Activated T-cell treated with anti-CD3 and anti-CD28 coated beads, Interleukin-2, amount 50 U/mL, for 72 hours (primary cell): ENCODE results near the gene ZSWIM5. TPM values are rescaled to one million over a fixed set of nuclear protein-coding genes. Genes with fewer than 3 reads are reported as not detected.
"Not testable (repeated sequence)": the region's sequence is repeated elsewhere in the genome, so short reads cannot be mapped to it uniquely, and the experiment has no call there.

Experiments
- ATAC-seq, 2 donors: fragments of 150-1000 bp; cut with Tn5 transposase; replicated peaks in 1 of 2; 2 replicates each; pipeline ENCODE4 v1.10.0; 2021; ENCODE audit warnings: moderate library complexity in 2 of 2, mild to moderate bottlenecking in 1 of 2
- DNase-seq, 2 donors: peaks; one replicate each; pipeline ENCODE4 v3.0.0; 2021 to 2022; ENCODE audit warnings: mixed read lengths in 1 of 2
- H3K27ac Mint-ChIP-seq: one replicate; pipeline ENCODE4 v1.8.0; 2022; ENCODE audit warnings: mild to moderate bottlenecking, moderate library complexity, mixed read lengths
- H3K27me3 Mint-ChIP-seq: one replicate; pipeline ENCODE4 v1.8.0; 2022; ENCODE audit warnings: low read depth, mixed read lengths
- H3K36me3 Mint-ChIP-seq, 2 donors: one replicate each; pipeline ENCODE4 v1.8.0; 2022; ENCODE audit warnings: mixed read lengths in 2 of 2, mild to moderate bottlenecking in 1 of 2; ENCODE audit not compliant: insufficient read depth in 2 of 2
- H3K4me1 Mint-ChIP-seq: one replicate; pipeline ENCODE4 v1.8.0; 2022; ENCODE audit warnings: low read depth, mixed read lengths
- H3K4me3 Mint-ChIP-seq, 2 donors: one replicate each; pipeline ENCODE4 v1.8.0; 2022; ENCODE audit warnings: mild to moderate bottlenecking in 2 of 2, mixed read lengths in 2 of 2, moderate library complexity in 2 of 2
- H3K9me3 Mint-ChIP-seq, 2 donors: one replicate each; pipeline ENCODE4 v1.8.0; 2022; ENCODE audit warnings: mixed read lengths in 2 of 2
- total RNA-seq, 2 donors: library from RNA; stranded (reverse); gene quantifications; one replicate each; pipeline ENCODE4 v1.2.3, GENCODE V29; 2022

ZSWIM5 gene
- total RNA-seq, result 1 to 10 TPM; 1.1 to 2.1 TPM

GRCh38 chr1:45205910-45206721 is at the start of gene ZSWIM5:
Gene ZSWIM5, minus strand, starts transcription at chr1:45206605. Its CDS starts 255 bp downstream, at chr1:45206350.
- Mint-ChIP-seq H3K4me1 (peaks cover 27% of the 10 kb centered on the region), H3K9me3 (no peaks in the 10 kb centered on the region), H3K36me3 (peaks cover 2 to 3% of the 10 kb centered on the region in 2 donors), H3K27me3 (peaks cover 34% of the 10 kb centered on the region), H3K27ac (peak within 1 kb of the TSS; percentile 61), H3K4me3 (peak within 1 kb of the TSS; percentile 91)
- DNase-seq (peak; percentile 70 to 74), ATAC-seq (peak; percentile 85 to 86)

- DNase-seq (no peak), ATAC-seq (no peak)
- no peak overlapping the region for H3K4me3 Mint-ChIP-seq
- no peak overlapping the region for H3K27ac Mint-ChIP-seq
- H3K9me3 Mint-ChIP-seq, result peaks cover 12 to 13% of the 10 kb centered on the region in 2 donors
- H3K27me3 Mint-ChIP-seq, result peaks cover 17% of the 10 kb centered on the region
- H3K36me3 Mint-ChIP-seq, result peaks cover 14 to 20% of the 10 kb centered on the region in 2 donors
- no peaks in the 10 kb centered on the region for H3K4me1 Mint-ChIP-seq
Measured at GRCh38 chr1:45254490-45254889, 48.1 kb upstream of the ZSWIM5 start.

DNA sequence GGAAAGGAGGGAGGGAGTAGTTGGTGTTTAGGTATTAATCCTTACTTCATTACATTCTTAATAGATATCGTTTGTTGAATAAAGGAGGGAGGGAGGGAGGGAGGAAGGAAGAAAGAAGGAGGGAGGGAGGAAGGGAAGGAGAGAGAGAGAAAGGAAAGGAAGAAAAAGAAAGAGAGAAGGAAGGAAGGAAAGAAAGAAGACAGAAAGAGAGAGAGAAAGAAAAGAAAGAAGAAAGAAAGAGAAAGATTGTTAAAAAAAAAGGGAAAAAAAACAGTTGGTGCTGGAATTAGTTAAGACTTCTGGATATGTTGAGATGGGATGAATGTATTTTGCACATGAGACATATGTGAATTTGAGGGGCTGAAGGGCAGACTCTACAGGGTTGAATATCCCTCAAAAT is 44.1 kb upstream of the ZSWIM5 start:
- ATAC-seq, result no peak
- peaks cover 8 to 12% of the 10 kb centered on the region in 2 donors for H3K36me3 Mint-ChIP-seq
- no peak overlapping the region for H3K27ac Mint-ChIP-seq
- no peak overlapping the region for H3K4me3 Mint-ChIP-seq
- no peak for DNase-seq
- peaks cover 8 to 11% of the 10 kb centered on the region in 2 donors for H3K9me3 Mint-ChIP-seq
- H3K4me1 Mint-ChIP-seq, result peaks cover 10% of the 10 kb centered on the region
- H3K27me3 Mint-ChIP-seq, result peaks cover 17% of the 10 kb centered on the region

DNA sequence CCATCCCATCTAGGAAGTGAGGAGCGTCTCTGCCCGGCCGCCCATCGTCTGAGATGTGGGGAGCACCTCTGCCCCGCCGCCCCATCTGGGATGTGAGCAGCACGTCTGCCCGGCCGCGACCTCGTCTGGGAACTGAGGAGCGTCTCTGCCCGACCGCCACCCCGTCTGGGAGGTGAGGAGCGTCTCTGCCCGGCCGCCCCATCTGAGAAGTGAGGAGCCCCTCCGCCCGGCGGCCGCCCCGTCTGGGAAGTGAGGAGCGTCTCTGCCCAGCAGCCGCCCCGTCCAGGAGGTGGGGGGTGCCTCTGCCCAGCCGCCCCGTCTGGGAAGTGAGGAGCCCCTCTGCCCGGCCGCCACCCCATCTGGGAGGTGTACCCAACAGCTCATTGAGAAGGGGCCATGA is 41.6 kb upstream of the ZSWIM5 start:
- H3K4me3 Mint-ChIP-seq, H3K27ac Mint-ChIP-seq, H3K27me3 Mint-ChIP-seq, ATAC-seq, H3K4me1 Mint-ChIP-seq, DNase-seq: not testable (repeated sequence)
- Mint-ChIP-seq H3K36me3 (peaks cover 11 to 13% of the 10 kb centered on the region in 2 donors), H3K9me3 (peaks cover 11 to 16% of the 10 kb centered on the region in 2 donors)

GRCh38 chr1:45246760-45247159 is 40.4 kb upstream of the ZSWIM5 start:
- Mint-ChIP-seq H3K4me3 (peak overlapping the region; percentile 16 to 40), H3K27ac (peak overlapping the region; percentile 87), H3K27me3 (peaks cover 2% of the 10 kb centered on the region), H3K36me3 (peaks cover 17 to 18% of the 10 kb centered on the region in 2 donors), H3K9me3 (peaks cover 14 to 22% of the 10 kb centered on the region in 2 donors), H3K4me1 (peaks cover 10% of the 10 kb centered on the region)
- DNase-seq (peak in 1 of 2 donors; percentile 13), ATAC-seq (peak; percentile 92 to 93)

DNA sequence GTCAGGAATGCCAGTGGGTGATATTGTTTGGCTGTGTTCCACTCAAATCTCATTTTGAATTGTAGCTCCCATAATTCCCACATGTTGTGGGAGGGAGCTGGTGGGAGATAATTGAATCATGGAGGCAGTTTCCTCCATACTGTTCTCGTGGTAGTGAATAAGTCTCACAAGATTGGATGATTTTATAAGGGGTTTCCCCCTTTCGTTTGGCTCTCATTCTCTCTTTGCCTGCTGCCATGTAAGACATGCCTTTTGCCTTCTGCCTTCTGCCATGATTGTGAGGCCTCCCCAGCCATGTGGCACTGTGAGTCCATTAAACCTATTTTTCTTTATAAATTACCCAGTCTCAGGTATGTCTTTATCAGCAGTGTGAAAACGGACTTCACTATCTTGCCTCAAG is 40.0 kb upstream of the ZSWIM5 start:
- H3K27me3 Mint-ChIP-seq, DNase-seq, ATAC-seq, H3K4me1 Mint-ChIP-seq: not testable (repeated sequence)
- H3K27ac Mint-ChIP-seq, result peak overlapping the region; percentile 87
- H3K36me3 Mint-ChIP-seq, result peaks cover 18 to 20% of the 10 kb centered on the region in 2 donors
- H3K9me3 Mint-ChIP-seq, result peaks cover 14 to 22% of the 10 kb centered on the region in 2 donors
- H3K4me3 Mint-ChIP-seq, result peak overlapping the region; percentile 16 to 40

DNA sequence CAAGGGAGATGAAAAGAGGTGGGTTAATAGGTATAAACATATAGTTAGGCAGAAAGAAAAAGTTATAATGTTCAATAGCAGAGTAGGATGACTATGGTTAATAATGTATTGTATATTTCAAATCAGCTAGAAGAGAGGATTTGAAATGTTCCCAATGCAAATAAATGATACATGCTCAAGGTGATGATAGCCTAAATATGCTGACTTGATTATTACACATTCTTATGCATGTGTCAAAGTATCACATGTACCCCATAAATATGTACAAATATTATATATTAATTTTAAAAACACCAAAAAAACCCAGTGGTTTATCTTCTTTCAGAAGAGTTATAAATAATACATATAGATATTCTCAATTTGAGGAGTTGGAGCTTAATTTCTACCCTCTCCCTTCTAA is 38.3 kb upstream of the ZSWIM5 start:
- peaks cover 14 to 24% of the 10 kb centered on the region in 2 donors for H3K9me3 Mint-ChIP-seq
- no peaks in the 10 kb centered on the region for H3K27me3 Mint-ChIP-seq
- no peak for DNase-seq
- peaks cover 18 to 24% of the 10 kb centered on the region in 2 donors for H3K36me3 Mint-ChIP-seq
- no peak overlapping the region for H3K4me3 Mint-ChIP-seq
- ATAC-seq, result no peak
- H3K27ac Mint-ChIP-seq, result no peak overlapping the region
- H3K4me1 Mint-ChIP-seq, result peaks cover 10% of the 10 kb centered on the region

GRCh38 chr1:45243476-45244343 is 37.3 kb upstream of the ZSWIM5 start:
- peaks cover 10% of the 10 kb centered on the region for H3K4me1 Mint-ChIP-seq
- ATAC-seq, result no peak
- no peak overlapping the region for H3K4me3 Mint-ChIP-seq
- H3K27me3 Mint-ChIP-seq, result no peaks in the 10 kb centered on the region
- no peak for DNase-seq
- peaks cover 18 to 24% of the 10 kb centered on the region in 2 donors for H3K36me3 Mint-ChIP-seq
- H3K27ac Mint-ChIP-seq, result no peak overlapping the region
- peaks cover 14 to 24% of the 10 kb centered on the region in 2 donors for H3K9me3 Mint-ChIP-seq

- no peak overlapping the region for H3K27ac Mint-ChIP-seq
- H3K36me3 Mint-ChIP-seq, result peaks cover 10 to 11% of the 10 kb centered on the region in 2 donors
- ATAC-seq, result no peak
- peaks cover 5 to 17% of the 10 kb centered on the region in 2 donors for H3K9me3 Mint-ChIP-seq
- no peak for DNase-seq
- no peak overlapping the region for H3K4me3 Mint-ChIP-seq
- no peaks in the 10 kb centered on the region for H3K4me1 Mint-ChIP-seq
- no peaks in the 10 kb centered on the region for H3K27me3 Mint-ChIP-seq
Measured at GRCh38 chr1:45238846-45239245, 32.4 kb upstream of the ZSWIM5 start.

DNA sequence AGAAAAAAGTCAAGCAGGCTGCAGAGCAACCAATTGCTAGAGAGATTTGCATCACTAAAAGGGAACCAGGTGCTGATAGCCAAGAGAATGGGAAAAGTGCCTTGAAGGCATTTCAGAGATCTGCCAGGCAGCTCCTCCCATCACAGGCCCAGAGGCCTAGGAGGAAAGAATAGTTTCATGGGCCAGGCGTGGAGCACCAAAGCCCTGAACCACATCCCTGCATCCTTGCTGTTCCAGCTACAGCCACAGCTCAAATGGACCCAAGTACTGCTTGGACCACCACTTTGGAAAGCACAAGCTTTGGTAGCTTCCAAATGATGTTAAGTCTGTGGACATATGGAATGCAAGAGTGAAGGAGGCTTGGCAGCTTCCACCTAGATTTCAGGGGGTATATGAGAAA is 29.7 kb upstream of the ZSWIM5 start:
- H3K27ac Mint-ChIP-seq, result no peak overlapping the region
- ATAC-seq (no peak), DNase-seq (no peak)
- peaks cover 2 to 4% of the 10 kb centered on the region in 2 donors for H3K36me3 Mint-ChIP-seq
- H3K9me3 Mint-ChIP-seq, result peaks cover 2 to 9% of the 10 kb centered on the region in 2 donors
- H3K4me3 Mint-ChIP-seq, result no peak overlapping the region
- no peaks in the 10 kb centered on the region for H3K4me1 Mint-ChIP-seq
- H3K27me3 Mint-ChIP-seq, result no peaks in the 10 kb centered on the region

DNA sequence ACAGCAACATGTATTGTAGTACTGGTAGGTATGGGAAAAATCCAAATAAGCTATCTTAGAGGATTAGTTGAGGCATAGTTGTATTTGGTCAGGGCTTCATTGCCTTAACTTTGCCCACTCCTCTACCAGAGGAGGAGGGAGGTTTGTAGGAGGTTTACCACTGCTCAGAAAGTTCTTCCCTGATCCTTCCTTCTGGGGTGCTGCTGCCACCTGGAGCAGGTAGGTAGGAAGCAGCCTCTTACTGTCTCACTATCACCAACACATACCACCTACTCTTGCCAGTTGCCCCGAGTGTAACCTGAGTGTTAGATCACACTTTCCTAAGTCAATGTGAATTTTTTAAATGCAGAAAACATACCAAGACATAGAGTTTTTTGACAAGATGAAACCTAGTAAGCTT is 24.1 kb upstream of the ZSWIM5 start:
- DNase-seq (no peak), ATAC-seq (no peak)
- H3K4me3 Mint-ChIP-seq, result no peak overlapping the region
- no peaks in the 10 kb centered on the region for H3K36me3 Mint-ChIP-seq
- no peaks in the 10 kb centered on the region for H3K27me3 Mint-ChIP-seq
- no peaks in the 10 kb centered on the region for H3K4me1 Mint-ChIP-seq
- no peak overlapping the region for H3K27ac Mint-ChIP-seq
- H3K9me3 Mint-ChIP-seq, result peaks cover 0 to 4% of the 10 kb centered on the region in 2 donors

- Mint-ChIP-seq H3K27ac (no peak overlapping the region), H3K4me1 (no peaks in the 10 kb centered on the region), H3K36me3 (no peaks in the 10 kb centered on the region), H3K4me3 (no peak overlapping the region), H3K27me3 (no peaks in the 10 kb centered on the region), H3K9me3 (no peaks in the 10 kb centered on the region)
- DNase-seq, result no peak
- ATAC-seq, result no peak
Measured at GRCh38 chr1:45225598-45225997, 19.2 kb upstream of the ZSWIM5 start.

DNA sequence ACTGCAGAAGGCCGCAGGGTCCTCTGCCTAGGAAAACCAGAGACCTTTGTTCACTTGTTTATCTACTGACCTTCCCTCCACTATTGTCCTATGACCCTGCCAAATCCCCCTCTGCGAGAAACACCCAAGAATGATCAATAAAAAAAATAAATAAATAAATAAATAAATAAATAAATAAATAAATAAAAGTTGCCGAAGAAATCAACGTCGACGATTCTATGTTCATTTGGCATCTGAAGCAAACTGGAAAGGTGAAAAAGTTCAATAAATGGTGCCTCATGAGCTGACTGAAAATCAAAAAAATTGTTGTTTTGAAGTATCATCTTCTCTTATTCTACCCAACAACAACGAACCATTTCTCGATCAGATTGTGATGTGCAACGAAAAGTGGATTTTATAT is 17.3 kb upstream of the ZSWIM5 start:
- DNase-seq, H3K4me3 Mint-ChIP-seq: not testable (repeated sequence)

More for the DNA sequence above, 17.3 kb upstream of the ZSWIM5 start:
- ATAC-seq, H3K9me3 Mint-ChIP-seq, H3K27ac Mint-ChIP-seq, H3K27me3 Mint-ChIP-seq, H3K36me3 Mint-ChIP-seq, H3K4me1 Mint-ChIP-seq: not testable (repeated sequence)
